Activated CD4-positive, alpha-beta memory T cell treated with anti-CD3 and anti-CD28 coated beads, Interleukin-2, amount 10 ng/mL, durations not matched to agents 7 days and 5 days (primary cell): Measurements from ENCODE around the gene CCNDBP1. TPM values are rescaled to one million over a fixed set of nuclear protein-coding genes. Genes with fewer than 3 reads are reported as not detected.
"Not testable (repeated sequence)": the region's sequence is repeated elsewhere in the genome, so short reads cannot be mapped to it uniquely, and the experiment has no call there.

Experiments
- CTCF ChIA-PET: fragments of 350-600 bp; sonication (Branson Sonifier 250); formaldehyde crosslinking; loops from one replicate; lab custom pipeline; 2021; ENCODE audit warnings: antibody characterized with exemption, inconsistent platforms; lab: Charles Lee
- POLR2A ChIA-PET: fragments of 350-600 bp; sonication (Branson Sonifier 250); formaldehyde crosslinking; loops from one replicate; lab custom pipeline; 2021; ENCODE audit warnings: antibody characterized with exemption; lab: Charles Lee
- DNase-seq: peaks from one replicate; pipeline ENCODE4 v3.0.0-alpha.2; 2020
- H3K27ac Mint-ChIP-seq: one replicate; pipeline ENCODE4 v1.8.0; 2021; ENCODE audit warnings: mild to moderate bottlenecking, mixed read lengths
- H3K27me3 Mint-ChIP-seq: one replicate; pipeline ENCODE4 v1.8.0; 2021; ENCODE audit warnings: mixed read lengths
- H3K36me3 Mint-ChIP-seq: one replicate; pipeline ENCODE4 v1.8.0; 2021; ENCODE audit warnings: low read depth, mixed read lengths
- H3K4me1 Mint-ChIP-seq: one replicate; pipeline ENCODE4 v1.8.0; 2021; ENCODE audit warnings: mixed read lengths
- H3K4me3 Mint-ChIP-seq: one replicate; pipeline ENCODE4 v1.8.0; 2021; ENCODE audit warnings: mild to moderate bottlenecking, mixed read lengths
- H3K9me3 Mint-ChIP-seq: one replicate; pipeline ENCODE4 v1.8.0; 2021; ENCODE audit warnings: mixed read lengths
- total RNA-seq, 2 experiments: library from RNA; stranded (reverse); gene quantifications; one replicate each; pipeline ENCODE4 v1.2.3, GENCODE V29; 2021

The CCNDBP1 gene
- total RNA-seq, 2 experiments from 2014 or later, result 103 to 108 TPM

GRCh38 chr15:43175656-43176309, 9.4 kb upstream of the CCNDBP1 start:
- ChIA-PET CTCF (interaction anchor here (1.5 kb wide), 1 partner anchor 32 kb away, joined by 4 read pairs; no protein-coding TSS in a partner anchor), POLR2A (interaction anchor here (1.9 kb wide), 1 partner anchor 8 kb away, joined by 4 read pairs; no protein-coding TSS in a partner anchor)
- DNase-seq, H3K27me3 Mint-ChIP-seq, H3K4me1 Mint-ChIP-seq, H3K9me3 Mint-ChIP-seq, H3K4me3 Mint-ChIP-seq, H3K27ac Mint-ChIP-seq: not testable (repeated sequence)
- H3K36me3 Mint-ChIP-seq, result peaks cover 66% of the 10 kb centered on the region

- peaks cover 72% of the 10 kb centered on the region for H3K36me3 Mint-ChIP-seq
- CTCF ChIA-PET, H3K4me3 Mint-ChIP-seq: not testable (repeated sequence)
These were observed 8.1 kb upstream of the CCNDBP1 start for GRCh38 chr15:43177147-43177546.

GRCh38 chr15:43183270-43183669, 1.9 kb upstream of the CCNDBP1 start:
- no peak overlapping the region for H3K4me3 Mint-ChIP-seq
- DNase-seq, result no peak
- ChIA-PET CTCF (interaction anchor here (1.1 to 2.5 kb wide), 5 partner anchors 21 to 102 kb away, joined by 3 to 7 read pairs (median 3); no protein-coding TSS in a partner anchor), POLR2A (interaction anchor here (1.0 kb wide), 1 partner anchor 8 kb away, joined by 4 read pairs; no protein-coding TSS in a partner anchor)
- H3K4me1 Mint-ChIP-seq, result peaks cover 27% of the 10 kb centered on the region
- no peak overlapping the region for H3K27ac Mint-ChIP-seq
- peaks cover 52% of the 10 kb centered on the region for H3K36me3 Mint-ChIP-seq
- H3K27me3 Mint-ChIP-seq, result no peaks in the 10 kb centered on the region
- no peaks in the 10 kb centered on the region for H3K9me3 Mint-ChIP-seq

More at GRCh38 chr15:43177147-43177546, 8.1 kb upstream of the CCNDBP1 start:
- DNase-seq, H3K9me3 Mint-ChIP-seq, H3K27me3 Mint-ChIP-seq, H3K27ac Mint-ChIP-seq, H3K4me1 Mint-ChIP-seq, POLR2A ChIA-PET: not testable (repeated sequence)

GRCh38 chr15:43184407-43185124, 637 bp upstream of the CCNDBP1 start:
- ChIA-PET CTCF (interaction anchor here (1.1 to 2.5 kb wide), 4 partner anchors 20 to 101 kb away, joined by 3 to 7 read pairs (median 4); no protein-coding TSS in a partner anchor), POLR2A (interaction anchor here (0.6 to 3.1 kb wide), 8 partner anchors 9 to 147 kb away, joined by 3 to 17 read pairs (median 4); partner anchors contain the start of gene UBR1)
- no peaks in the 10 kb centered on the region for H3K27me3 Mint-ChIP-seq
- H3K9me3 Mint-ChIP-seq, result no peaks in the 10 kb centered on the region
- peak overlapping the region; percentile 95 for H3K27ac Mint-ChIP-seq
- H3K4me1 Mint-ChIP-seq, result peaks cover 38% of the 10 kb centered on the region
- no peak for DNase-seq
- peak overlapping the region; percentile 86 for H3K4me3 Mint-ChIP-seq
- H3K36me3 Mint-ChIP-seq, result peaks cover 48% of the 10 kb centered on the region

GRCh38 chr15:43186003-43186353, 775 bp downstream of the CCNDBP1 start:
- ChIA-PET POLR2A (interaction anchor here (0.9 to 3.1 kb wide), 10 partner anchors 11 to 146 kb away, joined by 3 to 17 read pairs (median 4); partner anchors contain the start of gene UBR1), CTCF (interaction anchor here (0.8 to 1.3 kb wide), 5 partner anchors 9 to 100 kb away, joined by 3 to 4 read pairs (median 3); no protein-coding TSS in a partner anchor)
- peak overlapping the region; percentile 95 for H3K27ac Mint-ChIP-seq
- H3K4me1 Mint-ChIP-seq, result peaks cover 39% of the 10 kb centered on the region
- H3K4me3 Mint-ChIP-seq, result peak overlapping the region; percentile 86
- DNase-seq, result no peak
- no peaks in the 10 kb centered on the region for H3K9me3 Mint-ChIP-seq
- H3K36me3 Mint-ChIP-seq, result peaks cover 54% of the 10 kb centered on the region
- no peaks in the 10 kb centered on the region for H3K27me3 Mint-ChIP-seq

GRCh38 chr15:43187544-43188155, 2.4 kb downstream of the CCNDBP1 start:
- POLR2A ChIA-PET, result no interaction called here
- H3K9me3 Mint-ChIP-seq, result no peaks in the 10 kb centered on the region
- H3K27ac Mint-ChIP-seq, result peak overlapping the region; percentile 23
- CTCF ChIA-PET, result interaction anchor here (1.4 kb wide), 1 partner anchor 17 kb away, joined by 4 read pairs; no protein-coding TSS in a partner anchor
- no peaks in the 10 kb centered on the region for H3K27me3 Mint-ChIP-seq
- peak overlapping the region; percentile 31 for H3K4me3 Mint-ChIP-seq
- peaks cover 57% of the 10 kb centered on the region for H3K36me3 Mint-ChIP-seq
- peaks cover 39% of the 10 kb centered on the region for H3K4me1 Mint-ChIP-seq
- DNase-seq, result no peak

- Mint-ChIP-seq H3K4me1 (peaks cover 39% of the 10 kb centered on the region), H3K9me3 (no peaks in the 10 kb centered on the region), H3K36me3 (peaks cover 58% of the 10 kb centered on the region), H3K27ac (peak overlapping the region; percentile 2), H3K27me3 (no peaks in the 10 kb centered on the region), H3K4me3 (no peak overlapping the region)
- ChIA-PET CTCF (interaction anchor here (1.4 kb wide), 1 partner anchor 15 kb away, joined by 4 read pairs; no protein-coding TSS in a partner anchor), POLR2A (no interaction called here)
- no peak for DNase-seq
These were observed 4.1 kb downstream of the CCNDBP1 start for GRCh38 chr15:43189296-43189695.

GRCh38 chr15:43190178-43190577, 5.0 kb downstream of the CCNDBP1 start:
- peaks cover 67% of the 10 kb centered on the region for H3K36me3 Mint-ChIP-seq
- ChIA-PET CTCF (interaction anchor here (1.0 to 1.3 kb wide), 3 partner anchors 14 to 95 kb away, joined by 5 to 7 read pairs (median 7); no protein-coding TSS in a partner anchor), POLR2A (interaction anchor here (1.0 kb wide), 1 partner anchor 14 kb away, joined by 3 read pairs; no protein-coding TSS in a partner anchor)
- H3K27ac Mint-ChIP-seq, result no peak overlapping the region
- peaks cover 34% of the 10 kb centered on the region for H3K4me1 Mint-ChIP-seq
- H3K9me3 Mint-ChIP-seq, result no peaks in the 10 kb centered on the region
- no peak overlapping the region for H3K4me3 Mint-ChIP-seq
- no peaks in the 10 kb centered on the region for H3K27me3 Mint-ChIP-seq
- no peak for DNase-seq

- peaks cover 5% of the 10 kb centered on the region for H3K9me3 Mint-ChIP-seq
- DNase-seq, result no peak
- no peak overlapping the region for H3K27ac Mint-ChIP-seq
- CTCF ChIA-PET, result interaction anchor here (1.1 to 3.9 kb wide), 2 partner anchors 11 to 92 kb away, joined by 4 to 21 read pairs; no protein-coding TSS in a partner anchor
- POLR2A ChIA-PET, result interaction anchor here (1.1 to 2.0 kb wide), 2 partner anchors 9 to 10 kb away, joined by 3 to 4 read pairs; no protein-coding TSS in a partner anchor
- no peaks in the 10 kb centered on the region for H3K27me3 Mint-ChIP-seq
- H3K36me3 Mint-ChIP-seq, result peaks cover 74% of the 10 kb centered on the region
- no peak overlapping the region for H3K4me3 Mint-ChIP-seq
- peaks cover 8% of the 10 kb centered on the region for H3K4me1 Mint-ChIP-seq
These were observed 8.5 kb downstream of the CCNDBP1 start for GRCh38 chr15:43193710-43194109.

- ChIA-PET POLR2A (interaction anchor here (2.0 kb wide), 1 partner anchor 10 kb away, joined by 4 read pairs; no protein-coding TSS in a partner anchor), CTCF (interaction anchor here (0.7 to 3.9 kb wide), 4 partner anchors 8 to 91 kb away, joined by 3 to 21 read pairs (median 4); no protein-coding TSS in a partner anchor)
- Mint-ChIP-seq H3K9me3 (peaks cover 5% of the 10 kb centered on the region), H3K4me1 (peaks cover 7% of the 10 kb centered on the region), H3K27ac (no peak overlapping the region), H3K4me3 (no peak overlapping the region), H3K36me3 (peaks cover 67% of the 10 kb centered on the region), H3K27me3 (no peaks in the 10 kb centered on the region)
- DNase-seq, result no peak
These were observed 9.6 kb downstream of the CCNDBP1 start for GRCh38 chr15:43194795-43195194.

- H3K27me3 Mint-ChIP-seq, result no peaks in the 10 kb centered on the region
- H3K36me3 Mint-ChIP-seq, result peaks cover 52% of the 10 kb centered on the region
These were observed 11.8 kb downstream of the CCNDBP1 start for GRCh38 chr15:43196760-43197548.

More at GRCh38 chr15:43196760-43197548, 11.8 kb downstream of the CCNDBP1 start:
- H3K4me3 Mint-ChIP-seq, result no peak overlapping the region
- H3K9me3 Mint-ChIP-seq, result peaks cover 5% of the 10 kb centered on the region
- POLR2A ChIA-PET, result interaction anchor here (1.9 kb wide), 1 partner anchor 11 kb away, joined by 5 read pairs; no protein-coding TSS in a partner anchor
- no peak overlapping the region for H3K27ac Mint-ChIP-seq
- H3K4me1 Mint-ChIP-seq, result peaks cover 13% of the 10 kb centered on the region
- CTCF ChIA-PET, result interaction anchor here (0.6 to 1.7 kb wide), 2 partner anchors 28 to 634 kb away, joined by 3 to 4 read pairs; no protein-coding TSS in a partner anchor
- DNase-seq, result no peak
